Right lobe of liver (tissue), 6 donors: ENCODE results near the gene KRT85. TPM values are rescaled to one million over a fixed set of nuclear protein-coding genes. Genes with fewer than 3 reads are reported as not detected.

ENCODE experiments used
- ATAC-seq, 4 donors: fragments of 200-7000 bp; cut with Tn5 transposase; one replicate each; pipeline ENCODE4 v1.9.1; 2020; ENCODE audit warnings: mild to moderate bottlenecking in 4 of 4, moderate library complexity in 4 of 4
- DNase-seq, 3 donors: peaks; one replicate each; pipeline ENCODE4 v3.0.0-alpha.2; 2020
- H3K27ac ChIP-seq, 3 donors: fragments of 200-600 bp; one replicate each; pipeline ENCODE4 v1.8.0; 2022
- H3K27me3 ChIP-seq, 2 donors: fragments of 200-600 bp; one replicate each; pipeline ENCODE4 v1.8.0; 2022
- H3K36me3 ChIP-seq, 4 donors: fragments of 200-600 bp; sonication (generic) in 1 of 4; one replicate each; pipeline versions ENCODE4 v1.5.1 to v1.8.0; 2017 to 2022; ENCODE audit warnings: control low read depth in 1 of 4
- H3K4me1 ChIP-seq, 4 donors: fragments of 200-600 bp; sonication (generic) in 1 of 4; one replicate each; pipeline versions ENCODE4 v1.5.1 to v1.8.0; 2017 to 2022; ENCODE audit warnings: control low read depth in 1 of 4
- H3K4me3 ChIP-seq, 3 donors: fragments of 200-600 bp; one replicate each; pipeline ENCODE4 v1.8.0; 2022
- H3K9me3 ChIP-seq, 4 donors: fragments of 200-600 bp; sonication (generic) in 1 of 4; one replicate each; pipeline versions ENCODE4 v1.5.1 to v1.8.0; 2017 to 2022; ENCODE audit warnings: control low read depth in 1 of 4
- POLR2A ChIP-seq: fragments of 450-650 bp; IDR thresholded peaks from one replicate; pipeline ENCODE4 v1.6.1; 2017; ENCODE audit warnings: antibody characterized with exemption, mild to moderate bottlenecking
- WGBS: methylation state at CpG from one replicate; pipeline ENCODE4 v1.1.6; 2018; ENCODE audit warnings: low coverage, low lambda C conversion rate; ENCODE audit not compliant: insufficient coverage; ENCODE audit errors: missing lambda C conversion rate; 5-methylcytosine and 5-hydroxymethylcytosine counted together
- intact Hi-C, 2 donors: fragments of 100-400 bp; cut with DNase I; formaldehyde crosslinking; loops; one replicate each; pipeline versions ENCODE4 v1.11.2 to v1.14.1; 2022
- total RNA-seq, 6 experiments: library from RNA; depleted of rRNA in 2 of 6; stranded (reverse); fragments of >200 nt in 2 of 6; fragmentation: NEBNext Ultra II Directional in 3 of 6; extraction: Animal tissue kit (Norgen Biotek cat#: 25700) in 3 of 6; gene quantifications; one replicate each; pipeline versions ENCODE4 v1.1.0 to v1.2.4, GENCODE V29; 2016 to 2023
- TF ChIP-seq, protein P1 (sequence below), 4 donors: fragments of 200-600 bp in 3 of 4; fragments of 450-650 bp in 1 of 4; IDR thresholded peaks; one replicate each; pipeline versions ENCODE4 v1.5.1 to v1.8.0; 2016 to 2022; ENCODE audit warnings: antibody characterized with exemption in 4 of 4, mild to moderate bottlenecking in 2 of 4
- donor health status: DM: no; HTN: yes; CAD: no.
- donor health status: DM: no; HTN: no; CAD: no.
- donor health status: DM: no; HTN: no; CAD: no.
- donor health status: DM: no; HTN: yes; CAD: no.
- donor health status: DM: no; HTN: yes; CAD: no.

KRT85 gene
- total RNA-seq, 6 experiments from 2014 or later = not detected

DNA sequence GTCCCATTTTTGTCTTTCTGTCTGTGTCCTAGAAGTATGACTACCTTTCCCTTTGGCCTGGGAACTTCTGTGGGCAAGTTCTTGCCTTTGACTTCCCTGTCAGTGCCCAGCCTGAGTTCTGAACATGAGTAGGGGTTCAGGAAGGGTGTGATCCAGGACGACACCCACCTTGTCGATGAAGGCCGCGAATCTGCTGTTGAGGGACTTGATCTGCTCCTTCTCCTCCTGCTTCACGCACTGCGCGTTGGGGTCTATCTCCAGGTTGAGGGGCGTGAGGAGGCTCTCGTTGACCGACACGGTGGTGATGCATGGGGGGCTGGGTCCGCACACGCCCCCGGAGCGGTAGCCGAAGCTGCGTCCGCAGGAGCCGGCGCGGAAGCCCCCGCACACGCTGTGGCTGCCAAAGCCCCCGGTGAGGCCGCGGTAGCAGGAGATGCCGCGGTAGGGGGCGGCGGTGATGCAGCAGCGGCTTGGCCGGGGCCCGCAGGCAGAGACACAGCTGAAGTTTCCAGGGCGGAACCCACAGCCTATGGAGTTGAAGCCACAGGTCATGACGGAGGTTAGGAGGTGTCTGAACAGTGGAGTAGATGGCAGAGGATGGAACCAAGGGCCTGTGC is 46.4 kb downstream of the KRT85 start, which contains the start of gene KRT83:
Gene KRT83 (minus strand): TSS at position 615 of the 617 bp plus-strand sequence. CDS start 63 bp downstream, at position 552.
- no peaks in the 10 kb centered on the region for H3K36me3 ChIP-seq
- H3K9me3 ChIP-seq = no peaks in the 10 kb centered on the region
- no peak within 1 kb of the TSS for H3K27ac ChIP-seq
- intact Hi-C loops = loop anchor here (10.0 kb wide), 1 partner anchor 166 kb away; no protein-coding TSS in a partner anchor
- H3K27me3 ChIP-seq = no peaks in the 10 kb centered on the region
- WGBS = 73% methylated on average over 17 of the region's 35 CpGs
- ATAC-seq = no peak
- no peaks in the 10 kb centered on the region for H3K4me1 ChIP-seq
- peak in 1 of 3 donors; percentile 18 for DNase-seq
- no peak for TF ChIP-seq POLR2A
- TF ChIP-seq, protein P1, sequence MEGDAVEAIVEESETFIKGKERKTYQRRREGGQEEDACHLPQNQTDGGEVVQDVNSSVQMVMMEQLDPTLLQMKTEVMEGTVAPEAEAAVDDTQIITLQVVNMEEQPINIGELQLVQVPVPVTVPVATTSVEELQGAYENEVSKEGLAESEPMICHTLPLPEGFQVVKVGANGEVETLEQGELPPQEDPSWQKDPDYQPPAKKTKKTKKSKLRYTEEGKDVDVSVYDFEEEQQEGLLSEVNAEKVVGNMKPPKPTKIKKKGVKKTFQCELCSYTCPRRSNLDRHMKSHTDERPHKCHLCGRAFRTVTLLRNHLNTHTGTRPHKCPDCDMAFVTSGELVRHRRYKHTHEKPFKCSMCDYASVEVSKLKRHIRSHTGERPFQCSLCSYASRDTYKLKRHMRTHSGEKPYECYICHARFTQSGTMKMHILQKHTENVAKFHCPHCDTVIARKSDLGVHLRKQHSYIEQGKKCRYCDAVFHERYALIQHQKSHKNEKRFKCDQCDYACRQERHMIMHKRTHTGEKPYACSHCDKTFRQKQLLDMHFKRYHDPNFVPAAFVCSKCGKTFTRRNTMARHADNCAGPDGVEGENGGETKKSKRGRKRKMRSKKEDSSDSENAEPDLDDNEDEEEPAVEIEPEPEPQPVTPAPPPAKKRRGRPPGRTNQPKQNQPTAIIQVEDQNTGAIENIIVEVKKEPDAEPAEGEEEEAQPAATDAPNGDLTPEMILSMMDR (IDR thresholded peaks at IDR 0.05) = no peak
- H3K4me3 ChIP-seq = no peak within 1 kb of the TSS

DNA sequence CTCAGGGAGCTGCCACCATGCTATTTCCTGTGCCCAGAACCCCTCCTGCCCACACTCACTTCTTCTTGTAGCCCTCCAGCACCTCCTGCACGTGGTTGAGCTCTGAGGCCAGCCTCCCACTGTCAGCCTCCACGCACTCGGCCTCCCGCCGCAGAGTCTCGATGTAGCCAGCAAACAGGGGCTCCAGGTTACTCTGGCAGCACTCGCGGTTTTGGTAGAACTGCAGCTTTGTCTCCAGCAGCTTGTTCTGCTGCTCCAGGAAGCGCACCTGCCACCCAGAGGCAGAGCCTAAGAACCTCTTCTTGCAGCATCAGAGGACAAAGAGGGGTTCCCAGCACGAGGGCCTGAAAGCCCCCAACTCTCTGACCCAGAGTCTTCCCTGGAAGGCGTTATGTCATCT is 48.2 kb downstream of the KRT85 start:
- Histone ChIP-seq H3K36me3 (no peaks in the 10 kb centered on the region), H3K27me3 (no peaks in the 10 kb centered on the region), H3K27ac (no peak overlapping the region), H3K9me3 (no peaks in the 10 kb centered on the region), H3K4me1 (no peaks in the 10 kb centered on the region), H3K4me3 (no peak overlapping the region)
- ATAC-seq (no peak), DNase-seq (peak in 1 of 3 donors; percentile 30)
- 61% methylated on average over 9 of the region's 11 CpGs for WGBS
- intact Hi-C loops = no loop called here
- no peak for TF ChIP-seq POLR2A
- TF ChIP-seq, protein P1 (IDR thresholded peaks at IDR 0.05) = no peak

DNA sequence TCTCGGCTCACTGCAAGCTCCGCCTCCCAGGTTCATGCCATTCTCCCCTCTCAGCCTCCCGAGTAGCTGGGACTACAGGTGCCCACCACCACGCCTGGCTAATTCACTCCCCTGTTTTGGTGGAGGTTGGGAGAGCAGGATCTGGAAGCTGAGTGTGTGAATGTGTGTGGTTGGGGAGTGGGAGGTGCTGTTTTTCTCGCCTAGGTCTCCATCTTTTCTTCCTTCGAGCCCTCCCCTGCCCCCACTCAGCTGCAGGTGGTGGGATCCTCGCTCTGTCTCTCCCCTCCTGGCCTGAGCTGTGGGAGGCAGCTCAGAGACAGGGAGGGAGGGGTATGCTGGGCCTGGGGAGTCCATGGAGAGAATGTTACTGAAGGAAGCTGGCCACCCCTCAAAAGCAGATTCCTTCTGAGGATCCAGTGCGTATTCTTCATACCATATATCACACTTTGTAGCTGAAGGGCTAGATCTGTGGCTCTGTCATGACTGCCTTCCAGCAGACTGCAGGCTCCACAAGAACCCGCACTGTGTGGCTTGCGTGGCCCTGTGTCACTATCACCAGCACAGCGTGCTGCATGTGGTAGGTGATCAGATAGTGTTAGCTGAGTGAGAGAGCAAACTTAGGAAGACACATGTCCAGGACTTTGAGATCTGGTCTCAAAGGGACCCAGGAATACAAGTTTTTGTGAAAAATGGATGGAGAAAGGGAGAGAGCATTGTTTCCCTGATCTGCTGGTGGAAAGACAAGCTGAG is 48.9 kb downstream of the KRT85 start:
- Histone ChIP-seq H3K9me3 (no peaks in the 10 kb centered on the region), H3K27me3 (no peaks in the 10 kb centered on the region), H3K27ac (no peak overlapping the region), H3K4me3 (no peak overlapping the region), H3K36me3 (no peaks in the 10 kb centered on the region), H3K4me1 (no peaks in the 10 kb centered on the region)
- ATAC-seq (no peak), DNase-seq (peak in 1 of 3 donors; percentile 15)
- intact Hi-C loops = no loop called here
- TF ChIP-seq, protein P1 (IDR thresholded peaks at IDR 0.05) = no peak
- TF ChIP-seq POLR2A = no peak
- WGBS = 75% methylated on average over 6 of the region's 11 CpGs

DNA sequence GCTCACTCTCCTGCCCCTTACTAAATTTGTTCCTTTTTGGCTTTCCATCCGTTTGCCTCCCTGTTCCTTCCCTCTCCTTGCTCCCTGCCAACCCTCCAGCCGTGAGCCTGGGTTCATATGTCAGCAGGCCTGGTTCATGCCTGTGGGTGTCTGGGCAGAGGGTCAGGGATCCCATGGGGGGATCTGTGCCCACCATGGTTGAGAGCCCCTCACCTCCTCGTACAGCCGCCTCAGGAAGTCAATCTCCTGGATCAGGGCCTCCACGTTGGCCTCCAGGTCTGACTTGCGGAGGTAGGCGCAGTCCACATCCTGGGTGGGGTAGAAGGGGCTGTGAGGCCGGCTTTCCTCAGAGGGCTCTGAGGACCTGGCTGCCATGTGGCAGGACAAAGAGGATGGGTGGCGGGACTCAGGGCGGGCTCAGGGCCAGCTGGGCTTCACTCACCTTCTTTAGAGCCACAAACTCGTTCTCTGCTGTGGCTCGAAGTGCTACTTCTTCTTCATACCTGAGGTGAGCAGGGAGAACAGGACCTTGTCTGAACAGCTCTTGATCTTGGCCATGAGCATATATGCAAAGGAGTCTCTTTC is 49.7 kb downstream of the KRT85 start:
- intact Hi-C loops = no loop called here
- H3K27me3 ChIP-seq = no peaks in the 10 kb centered on the region
- no peaks in the 10 kb centered on the region for H3K36me3 ChIP-seq
- H3K4me3 ChIP-seq = no peak overlapping the region
- no peak overlapping the region for H3K27ac ChIP-seq
- WGBS = 76% methylated on average over 10 of the region's 12 CpGs
- no peaks in the 10 kb centered on the region for H3K4me1 ChIP-seq
- no peak for TF ChIP-seq POLR2A
- TF ChIP-seq, protein P1 (IDR thresholded peaks at IDR 0.05) = no peak
- peak in 1 of 3 donors; percentile 33 for DNase-seq
- H3K9me3 ChIP-seq = no peaks in the 10 kb centered on the region
- ATAC-seq = no peak
